PC-9 (cell line): ENCODE results near the gene ABL1.

Experiments used
- EZH2 ChIP-seq: fragments of 200-600 bp; sonication (generic); IDR thresholded peaks from 2 replicates; pipeline ENCODE4 v1.8.0; 2017; ENCODE audit warnings: antibody characterized with exemption, low read depth
- TF ChIP-seq, protein P1 (sequence below): fragments of 200-600 bp; sonication (generic); conservative IDR thresholded peaks from 2 replicates; pipeline ENCODE4 v1.6.1; 2017; ENCODE audit warnings: mixed run types, antibody characterized with exemption, mild to moderate bottlenecking, moderate library complexity

DNA sequence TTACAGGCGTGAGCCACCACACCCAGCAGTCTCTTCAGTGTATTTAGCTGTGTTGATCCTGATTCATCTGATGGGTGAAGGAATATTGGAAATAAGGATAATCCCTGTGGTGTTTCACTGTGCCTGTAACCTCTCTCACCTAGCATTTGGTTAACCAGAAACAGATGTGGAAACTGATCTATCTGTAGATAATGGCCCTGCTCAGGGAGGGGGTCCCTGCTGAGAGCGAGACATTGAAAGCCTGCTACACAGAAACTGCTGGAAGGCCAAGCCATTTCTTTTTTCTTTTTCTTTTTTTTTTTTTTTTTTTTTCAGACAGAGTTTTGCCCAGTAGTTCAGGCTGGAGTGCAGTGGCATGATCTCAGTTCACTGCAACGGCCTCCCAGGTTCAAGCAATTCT lies 33.2 kb downstream of the ABL1 start:
- TF ChIP-seq, protein P1, sequence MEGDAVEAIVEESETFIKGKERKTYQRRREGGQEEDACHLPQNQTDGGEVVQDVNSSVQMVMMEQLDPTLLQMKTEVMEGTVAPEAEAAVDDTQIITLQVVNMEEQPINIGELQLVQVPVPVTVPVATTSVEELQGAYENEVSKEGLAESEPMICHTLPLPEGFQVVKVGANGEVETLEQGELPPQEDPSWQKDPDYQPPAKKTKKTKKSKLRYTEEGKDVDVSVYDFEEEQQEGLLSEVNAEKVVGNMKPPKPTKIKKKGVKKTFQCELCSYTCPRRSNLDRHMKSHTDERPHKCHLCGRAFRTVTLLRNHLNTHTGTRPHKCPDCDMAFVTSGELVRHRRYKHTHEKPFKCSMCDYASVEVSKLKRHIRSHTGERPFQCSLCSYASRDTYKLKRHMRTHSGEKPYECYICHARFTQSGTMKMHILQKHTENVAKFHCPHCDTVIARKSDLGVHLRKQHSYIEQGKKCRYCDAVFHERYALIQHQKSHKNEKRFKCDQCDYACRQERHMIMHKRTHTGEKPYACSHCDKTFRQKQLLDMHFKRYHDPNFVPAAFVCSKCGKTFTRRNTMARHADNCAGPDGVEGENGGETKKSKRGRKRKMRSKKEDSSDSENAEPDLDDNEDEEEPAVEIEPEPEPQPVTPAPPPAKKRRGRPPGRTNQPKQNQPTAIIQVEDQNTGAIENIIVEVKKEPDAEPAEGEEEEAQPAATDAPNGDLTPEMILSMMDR = no peak
- TF ChIP-seq EZH2 = no peak
